B cell (primary cell): Measurements from ENCODE around the gene TNPO3. TPM values are rescaled to one million over a fixed set of nuclear protein-coding genes. Genes with fewer than 3 reads are reported as not detected.

Experiments
- ATAC-seq: fragments of 200-7000 bp; cut with Tn5 transposase; one replicate; pipeline ENCODE4 v1.10.0; 2021; ENCODE audit warnings: low read depth, mild to moderate bottlenecking, moderate number of reproducible peaks, moderate library complexity
- CTCF ChIA-PET: fragments of 350-600 bp; sonication (Branson Sonifier 250); formaldehyde crosslinking; loops from one replicate; lab custom pipeline; 2021; ENCODE audit warnings: antibody characterized with exemption, inconsistent platforms; lab: Charles Lee
- POLR2A ChIA-PET: fragments of 350-600 bp; sonication (Branson Sonifier 250); formaldehyde crosslinking; loops from one replicate; lab custom pipeline; 2021; ENCODE audit warnings: antibody characterized with exemption; lab: Charles Lee
- DNase-seq: peaks from one replicate; pipeline ENCODE4 v3.0.0; 2013
- H2AFZ ChIP-seq: 2 replicates; pipeline ENCODE4 v1.6.1; 2012; ENCODE audit warnings: mild to moderate bottlenecking, low read depth, low read length; ENCODE audit not compliant: insufficient read depth, poor library complexity, severe bottlenecking
- H3K27ac ChIP-seq, 2 donors: 1 replicate in 1 of 2; 2 replicates in 1 of 2; pipeline ENCODE4 v1.5.1; 2012 to 2013; ENCODE audit warnings: low read length in 2 of 2, mild to moderate bottlenecking in 2 of 2, moderate library complexity in 1 of 2
- H3K27me3 ChIP-seq, 4 experiments: fragments of 200-600 bp in 1 of 4; sonication (generic) in 1 of 4; replicated peaks in 1 of 4; 1 replicate in 2 of 4; 2 replicates in 2 of 4; pipeline versions ENCODE4 v1.6.1 to v1.7.0; 2013 to 2016; ENCODE audit warnings: low read length in 3 of 4, mild to moderate bottlenecking in 2 of 4, mixed read lengths in 1 of 4, moderate library complexity in 1 of 4; ENCODE audit not compliant: insufficient read depth in 4 of 4, control insufficient read depth in 3 of 4; ENCODE audit errors: control extremely low read depth in 1 of 4
- H3K36me3 ChIP-seq, 2 experiments: replicated peaks in 1 of 2; 1 replicate in 1 of 2; 2 replicates in 1 of 2; pipeline versions ENCODE4 v1.6.1 to v1.7.1; 2013; ENCODE audit warnings: low read length in 1 of 2; ENCODE audit not compliant: insufficient read depth in 2 of 2, control insufficient read depth in 1 of 2; ENCODE audit errors: control extremely low read depth in 1 of 2, extremely low read depth in 1 of 2
- H3K4me1 ChIP-seq, 2 donors: fragments of 200-600 bp in 1 of 2; sonication (generic) in 1 of 2; 1 replicate in 1 of 2; 2 replicates in 1 of 2; pipeline versions ENCODE4 v1.5.1 to v1.6.1; 2013 to 2017; ENCODE audit warnings: low read length in 2 of 2; ENCODE audit not compliant: control insufficient read depth in 2 of 2, insufficient read depth in 2 of 2
- H3K4me2 ChIP-seq: replicated peaks from 2 replicates; pipeline ENCODE3; 2012; ENCODE audit warnings: mild to moderate bottlenecking, low read depth, low read length; ENCODE audit not compliant: poor library complexity, severe bottlenecking
- H3K4me3 ChIP-seq, 5 experiments: fragments of 200-600 bp in 1 of 5; sonication (generic) in 1 of 5; 1 replicate in 3 of 5; 2 replicates in 2 of 5; pipeline versions ENCODE4 v1.5.1 to v1.7.0; 2011 to 2016; ENCODE audit warnings: low read length in 4 of 5, mild to moderate bottlenecking in 4 of 5, low read depth in 2 of 5, control low read depth in 1 of 5, moderate library complexity in 1 of 5; ENCODE audit not compliant: insufficient read depth in 1 of 5; ENCODE audit errors: control extremely low read depth in 1 of 5, extremely low read depth in 1 of 5
- H3K79me2 ChIP-seq: fragments of 200-600 bp; sonication (generic); one replicate; pipeline ENCODE4 v1.6.0; 2016; ENCODE audit warnings: low read length; ENCODE audit not compliant: control insufficient read depth, insufficient read depth
- H3K9ac ChIP-seq: fragments of 200-600 bp; sonication (generic); 2 replicates; pipeline ENCODE4 v1.6.1; 2017; ENCODE audit warnings: mild to moderate bottlenecking, low read length, moderate library complexity
- H3K9me3 ChIP-seq, 3 donors: one replicate each; pipeline versions ENCODE4 v1.6.1 to v1.7.1; 2013; ENCODE audit warnings: low read length in 2 of 3; ENCODE audit not compliant: control insufficient read depth in 2 of 3, insufficient read depth in 1 of 3; ENCODE audit errors: control extremely low read depth in 1 of 3
- H4K20me1 ChIP-seq: 2 replicates; pipeline ENCODE4 v1.6.0; 2012; ENCODE audit warnings: mild to moderate bottlenecking, low read length; ENCODE audit not compliant: insufficient read depth, control insufficient read depth, poor library complexity, severe bottlenecking
- H3K27ac Mint-ChIP-seq: one replicate; pipeline ENCODE4 v1.8.0; 2021; ENCODE audit warnings: mixed read lengths
- H3K27me3 Mint-ChIP-seq: one replicate; pipeline ENCODE4 v1.8.0; 2021; ENCODE audit warnings: mixed read lengths
- H3K4me1 Mint-ChIP-seq: one replicate; pipeline ENCODE4 v1.8.0; 2021; ENCODE audit warnings: mixed read lengths
- H3K4me3 Mint-ChIP-seq: one replicate; pipeline ENCODE4 v1.8.0; 2021; ENCODE audit warnings: mixed read lengths
- H3K9me3 Mint-ChIP-seq: one replicate; pipeline ENCODE4 v1.8.0; 2022; ENCODE audit warnings: mixed read lengths; ENCODE audit not compliant: insufficient read depth
- CTCF ChIP-seq: fragments of 200-600 bp; IDR thresholded peaks from one replicate; pipeline ENCODE4 v1.8.0; 2022; ENCODE audit warnings: antibody characterized with exemption, mild to moderate bottlenecking
- EZH2 ChIP-seq: IDR thresholded peaks from 2 replicates; pipeline ENCODE4 v1.6.1; 2012; ENCODE audit warnings: borderline replicate concordance, low read depth, mild to moderate bottlenecking, moderate library complexity, low read length; ENCODE audit not compliant: insufficient read depth, poor library complexity, severe bottlenecking
- WGBS: methylation state at CpG from one replicate; pipeline ENCODE4 v1.1.5; 2013; ENCODE audit warnings: missing lambda C conversion rate; ENCODE audit not compliant: insufficient coverage; 5-methylcytosine and 5-hydroxymethylcytosine counted together
- intact Hi-C: fragments of 100-400 bp; cut with micrococcal nuclease; formaldehyde crosslinking; loops from one replicate; pipeline ENCODE4 v1.10.0; 2022
- polyA plus RNA-seq: library from polyadenylated mRNA; depleted of rRNA; stranded (reverse); fragments of >200 nt; gene quantifications from 2 replicates; pipeline ENCODE4 v1.2.3, GENCODE V29; 2012
- total RNA-seq, 2 donors: library from RNA; stranded (reverse); fragments of 120-200 nt in 1 of 2; gene quantifications; 1 replicate in 1 of 2; 2 replicates in 1 of 2; pipeline versions ENCODE4 v1.2.3 to v1.2.4, GENCODE V29; 2013 to 2022

TNPO3 gene
- total and polyA plus RNA-seq, 2 donors (not counting 1 experiment from before 2014, with no cell fraction given): 19.0 to 48.3 TPM

- Histone ChIP-seq H3K27me3 (no peaks in the 10 kb centered on the region), H3K27ac (peak overlapping the region; percentile 38 to 39), H2AFZ (no peak overlapping the region), H3K4me2 (peak overlapping the region; percentile 16), H3K79me2 (peaks cover 73% of the 10 kb centered on the region), H3K4me3 (no peak overlapping the region), H3K9ac (no peak overlapping the region), H3K36me3 (peaks cover 10 to 56% of the 10 kb centered on the region in 2 experiments), H4K20me1 (no peaks in the 10 kb centered on the region), H3K4me1 (peaks cover 7 to 11% of the 10 kb centered on the region in 2 donors), H3K9me3 (no peaks in the 10 kb centered on the region)
- DNase-seq (no peak), ATAC-seq (no peak)
- CTCF ChIA-PET: interaction anchor here (0.6 to 1.0 kb wide), 2 partner anchors 193 to 337 kb away, joined by 3 read pairs; no protein-coding TSS in a partner anchor
- H3K27ac Mint-ChIP-seq: no peak overlapping the region
- peaks cover 29% of the 10 kb centered on the region for H3K4me1 Mint-ChIP-seq
- intact Hi-C loops: no loop called here
- H3K9me3 Mint-ChIP-seq: no peaks in the 10 kb centered on the region
- TF ChIP-seq EZH2: no peak
- TF ChIP-seq CTCF: no peak
- POLR2A ChIA-PET: interaction anchor here (0.6 kb wide), 1 partner anchor 222 kb away, joined by 3 read pairs; no protein-coding TSS in a partner anchor
- H3K27me3 Mint-ChIP-seq: no peaks in the 10 kb centered on the region
- WGBS: 84% methylated on average over 2 of the region's 2 CpGs
- H3K4me3 Mint-ChIP-seq: no peak overlapping the region
Observed at GRCh38 chr7:129017264-129017663, 37.6 kb downstream of the TNPO3 start.

DNA sequence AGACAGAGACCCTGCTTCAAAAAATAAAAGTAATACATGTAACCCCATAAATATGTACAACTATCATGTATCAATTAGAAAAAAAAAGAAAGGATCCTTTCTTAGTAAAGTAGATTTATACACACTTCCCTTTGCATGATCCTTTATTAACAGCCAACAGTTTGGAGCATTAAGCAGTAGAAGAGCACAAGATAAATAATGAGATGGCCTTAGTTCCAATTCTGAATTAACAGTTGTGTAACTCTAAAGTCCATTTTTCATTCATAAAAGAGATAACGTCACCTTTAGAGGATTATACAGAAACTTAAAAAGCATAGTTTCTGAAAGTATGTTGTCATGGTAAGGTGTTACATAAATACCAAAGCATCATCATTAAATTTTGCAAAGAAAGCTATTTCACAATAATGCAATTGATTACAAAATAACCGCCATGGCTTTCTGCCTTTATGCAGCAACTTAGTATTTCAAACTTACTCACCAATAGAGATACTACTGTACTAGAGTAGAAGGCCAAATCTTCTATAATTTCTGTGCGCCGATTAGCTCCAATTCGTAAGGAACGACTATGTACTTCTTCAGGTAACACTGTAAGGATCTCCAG lies 40.3 kb downstream of the TNPO3 start:
- Mint-ChIP-seq H3K4me3 (no peak overlapping the region), H3K27me3 (no peaks in the 10 kb centered on the region), H3K27ac (no peak overlapping the region), H3K4me1 (peaks cover 34% of the 10 kb centered on the region), H3K9me3 (no peaks in the 10 kb centered on the region)
- Histone ChIP-seq H3K36me3 (peaks cover 10 to 64% of the 10 kb centered on the region in 2 experiments), H3K4me3 (no peak overlapping the region), H4K20me1 (no peaks in the 10 kb centered on the region), H3K79me2 (peaks cover 62% of the 10 kb centered on the region), H3K4me1 (peaks cover 14 to 17% of the 10 kb centered on the region in 2 donors), H3K9ac (no peak overlapping the region), H3K9me3 (no peaks in the 10 kb centered on the region), H3K27ac (no peak overlapping the region), H2AFZ (no peak overlapping the region), H3K27me3 (no peaks in the 10 kb centered on the region), H3K4me2 (no peak overlapping the region)
- ATAC-seq (no peak), DNase-seq (no peak)
- intact Hi-C loops: no loop called here
- WGBS: no CpG with 5 or more reads among the region's 6 CpGs
- no peak for TF ChIP-seq CTCF
- TF ChIP-seq EZH2: no peak
- CTCF ChIA-PET: interaction anchor here (0.7 kb wide), 2 partner anchors 194 to 203 kb away, joined by 3 read pairs; no protein-coding TSS in a partner anchor
- POLR2A ChIA-PET: no interaction called here
